ENCODE measurements around the gene ST3GAL3. TPM values are rescaled to one million over a fixed set of nuclear protein-coding genes. Genes with fewer than 3 reads are reported as not detected.

ST3GAL3 gene
- total RNA-seq, 1 experiment from 2014 or later = 8.3 TPM

- peak overlapping the region in 2 of 3 experiments; percentile 13 to 24; a peak in 3 of 7 replicates for H3K27ac Mint-ChIP-seq
- no peak overlapping the region for H3K4ac ChIP-seq (ENCODE audit: low read depth, low read length)
- H3K9me3 ChIP-seq (ENCODE audit: control insufficient read depth, low read depth, low read length) = no peaks in the 10 kb centered on the region
- peaks cover 0 to 5% (median 0%) of the 10 kb centered on the region in 3 experiments; a peak in 3 of 7 replicates for H3K36me3 Mint-ChIP-seq (ENCODE audit: insufficient read depth in 1 of 3, low read depth in 3 of 3)
- H2AFZ ChIP-seq (ENCODE audit: low read length) = no peak overlapping the region
- no peak overlapping the region for H2BK12ac ChIP-seq (ENCODE audit: insufficient read length, low read depth, low read length)
- H3K79me2 ChIP-seq (ENCODE audit: insufficient read depth, low read length) = no peaks in the 10 kb centered on the region
- no peak overlapping the region for H2BK120ac ChIP-seq (ENCODE audit: low read depth, low read length, poor library complexity, severe bottlenecking)
- no peak overlapping the region for H2AK5ac ChIP-seq (ENCODE audit: insufficient read length, low read length)
- no peaks in the 10 kb centered on the region for H3K23me2 ChIP-seq (ENCODE audit: insufficient read length, low read depth, low read length, poor library complexity, severe bottlenecking)
- H4K5ac ChIP-seq (ENCODE audit: insufficient read length, low read depth, low read length) = no peak overlapping the region
- peaks cover 31% of the 10 kb centered on the region for H3K4me1 ChIP-seq (ENCODE audit: insufficient read depth, low read length)
- no peak overlapping the region; the same call in 1 of the 2 replicates for H3K14ac ChIP-seq (ENCODE audit: insufficient read depth, low read length)
- no peak overlapping the region for H2BK5ac ChIP-seq (ENCODE audit: insufficient read length, low read length)
- no peak for DNase-seq
- no peak overlapping the region for H3K56ac ChIP-seq (ENCODE audit: insufficient read length, low read depth, low read length)
- no peak for TF ChIP-seq CTCF (conservative IDR thresholded peaks at IDR 0.05)
- no peak overlapping the region for H2BK20ac ChIP-seq (ENCODE audit: low read depth, low read length, poor library complexity, severe bottlenecking)
- no peak overlapping the region for H3K18ac ChIP-seq (ENCODE audit: insufficient read length, low read depth, low read length)
- H3K4me1 Mint-ChIP-seq = peaks cover 67% of the 10 kb centered on the region in 2 experiments
- H3K4me3 Mint-ChIP-seq = no peak overlapping the region; a peak in 3 of 5 replicates
- H4K20me1 ChIP-seq (ENCODE audit: control insufficient read depth, insufficient read depth, insufficient read length) = no peaks in the 10 kb centered on the region
- H2BK15ac ChIP-seq (ENCODE audit: low read depth, low read length) = no peak overlapping the region
- H3T11ph ChIP-seq (ENCODE audit: low read length) = no peak overlapping the region
- no peaks in the 10 kb centered on the region for H3K79me1 ChIP-seq (ENCODE audit: insufficient read depth, low read depth, low read length, poor library complexity, severe bottlenecking)
- H3K9ac ChIP-seq (ENCODE audit: extremely low read depth, insufficient read length, low read length) = no peak overlapping the region
- no peak overlapping the region for H3K27ac ChIP-seq (ENCODE audit: insufficient read length, low read depth, low read length)
- H3K27me3 ChIP-seq (ENCODE audit: insufficient read depth, low read length) = no peaks in the 10 kb centered on the region
- no CpG with 5 or more reads among the region's 14 CpGs for WGBS (ENCODE audit: extremely low coverage, insufficient read length, low lambda C conversion rate)
- no peak overlapping the region for H4K91ac ChIP-seq (ENCODE audit: insufficient read length, low read depth, low read length)
- no peak overlapping the region for H4K8ac ChIP-seq (replicated peaks; ENCODE audit: insufficient read length, low read depth, low read length)
- no peak overlapping the region for H3K4me2 ChIP-seq (ENCODE audit: insufficient read depth, insufficient read length, low read length)
- no peak overlapping the region for H3K23ac ChIP-seq (ENCODE audit: insufficient read length, low read depth, low read length)
- H3K27me3 Mint-ChIP-seq (ENCODE audit: low read depth) = no peaks in the 10 kb centered on the region
- H3K9me3 Mint-ChIP-seq = no peaks in the 10 kb centered on the region
Observed at GRCh38 chr1:43834280-43835081, 127.1 kb downstream of the ST3GAL3 start.
